GM21737 (cell line): ENCODE measurements around the gene NEUROD2.

Source experiments
- ATAC-seq: cut with Tn5 transposase; IDR thresholded peaks from one replicate; pipeline ENCODE4 v1.9.1; 2021; ENCODE audit warnings: mild to moderate bottlenecking, moderate library complexity; ENCODE audit not compliant: unreplicated experiment

NEUROD2 gene

GRCh38 chr17:39581759-39582085 is 26.0 kb downstream of the NEUROD2 start:
- no peak for ATAC-seq

DNA sequence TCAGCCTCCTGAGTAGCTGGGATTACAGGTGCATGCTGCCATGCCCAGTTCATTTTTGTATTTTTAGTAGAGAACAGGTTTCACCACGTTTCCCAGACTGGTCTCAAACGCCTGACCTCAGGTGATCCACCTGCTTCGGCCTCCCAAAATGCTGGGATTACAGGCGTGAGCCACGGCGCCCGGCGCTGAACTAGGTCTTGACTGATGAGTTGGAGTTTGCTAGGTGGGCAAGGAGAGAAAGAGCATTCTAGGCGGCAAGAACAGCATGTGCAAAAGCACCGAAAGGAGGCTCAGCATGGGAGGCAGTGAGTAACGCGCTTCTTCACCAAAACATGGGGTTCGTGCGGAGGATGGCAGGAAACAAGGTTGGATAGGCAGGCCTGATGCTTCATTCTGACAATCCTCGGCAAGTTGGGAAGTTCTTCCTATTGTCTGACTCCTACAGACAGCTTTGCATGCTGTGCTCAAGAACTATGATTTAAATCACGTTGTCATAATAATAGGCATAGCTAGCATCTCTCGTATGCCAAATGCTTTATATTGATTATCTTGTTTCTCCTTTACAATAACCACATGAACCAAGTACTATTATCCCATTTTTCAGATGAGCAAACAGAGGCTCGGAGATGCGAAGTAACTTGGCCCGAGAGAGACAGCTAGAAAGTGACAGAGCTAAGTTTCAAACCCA is 26.5 kb downstream of the NEUROD2 start:
- no peak for ATAC-seq

DNA sequence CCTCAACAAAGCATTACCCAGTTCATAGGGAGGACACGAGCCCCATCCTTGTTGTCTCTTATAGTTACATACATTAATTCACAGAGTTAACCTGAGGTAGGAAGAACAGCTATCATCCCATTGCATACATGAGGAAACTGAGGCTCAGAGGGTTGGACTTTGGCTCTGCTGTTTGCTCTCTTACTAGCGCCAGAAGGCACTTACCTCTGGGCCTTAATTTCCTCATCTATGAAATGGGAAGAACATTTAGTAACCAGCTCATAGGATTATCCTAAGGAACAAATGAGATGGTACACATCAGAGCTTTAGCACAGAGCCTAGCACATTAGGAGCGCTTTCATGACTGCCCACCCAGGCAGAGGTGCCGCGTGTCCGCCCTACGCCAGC is 27.6 kb downstream of the NEUROD2 start:
- ATAC-seq: no peak

DNA sequence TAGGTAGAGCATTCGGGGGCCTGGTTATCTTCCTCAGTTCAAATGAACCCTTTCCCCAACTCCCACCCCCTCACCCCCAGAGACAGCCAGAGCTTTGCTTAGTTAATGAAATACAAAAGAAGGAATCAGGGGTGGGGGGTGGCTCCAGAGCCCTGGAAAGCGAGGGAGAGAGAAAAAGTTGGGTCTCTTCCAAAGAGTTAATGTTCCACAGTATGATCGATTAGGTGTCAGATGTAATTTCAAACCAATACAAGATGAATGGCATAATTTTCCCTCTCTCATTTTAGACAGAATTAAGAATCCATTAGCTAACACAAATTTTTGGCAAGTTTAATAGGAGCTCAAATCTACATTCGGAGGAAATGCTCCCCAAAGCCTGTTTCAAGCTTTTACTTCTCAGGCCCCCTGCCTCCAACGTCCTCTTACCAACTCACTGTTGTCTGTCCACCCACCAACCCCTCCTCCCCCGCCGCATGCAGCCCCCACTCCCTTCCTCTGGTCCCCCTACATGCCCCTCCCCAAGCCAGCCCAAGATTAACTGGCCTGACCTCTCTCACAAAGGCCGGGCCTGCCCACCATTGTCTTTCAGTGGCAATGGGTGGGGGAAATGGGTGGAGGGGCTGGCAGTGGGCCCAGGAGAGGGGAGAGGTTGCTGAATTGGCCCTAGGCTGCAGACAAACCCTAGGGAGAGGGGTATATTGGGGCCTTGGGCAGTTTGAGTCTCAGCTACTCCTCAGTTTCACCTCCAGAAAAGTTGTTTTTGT is 28.2 kb downstream of the NEUROD2 start:
- no peak for ATAC-seq

DNA sequence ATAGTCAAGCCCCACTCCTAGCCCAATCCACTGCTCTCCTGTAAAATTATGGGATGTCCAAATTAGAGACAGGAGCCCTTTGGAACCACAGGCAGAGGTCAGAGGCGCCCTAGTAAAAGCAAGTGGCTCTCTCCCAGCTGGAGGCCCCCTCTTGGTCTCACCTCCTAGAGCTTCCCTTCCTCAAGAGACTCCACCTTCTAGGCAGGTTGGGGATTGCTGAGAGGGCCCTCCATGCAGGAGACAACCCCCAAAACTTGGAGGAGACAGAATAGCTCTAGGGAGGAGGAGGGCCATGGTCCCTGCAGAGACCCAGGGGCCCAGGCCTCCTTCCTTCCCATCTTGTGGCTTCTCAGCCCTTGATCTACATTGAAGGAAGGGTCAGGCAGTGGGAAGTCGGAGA is 29.4 kb downstream of the NEUROD2 start:
- ATAC-seq: no peak

- no peak for ATAC-seq
Observed at GRCh38 chr17:39576187-39576586, 31.5 kb downstream of the NEUROD2 start.

- no peak for ATAC-seq
Observed at GRCh38 chr17:39573447-39574298, 34.0 kb downstream of the NEUROD2 start.

GRCh38 chr17:39572121-39572520 is 35.6 kb downstream of the NEUROD2 start:
- no peak for ATAC-seq

DNA sequence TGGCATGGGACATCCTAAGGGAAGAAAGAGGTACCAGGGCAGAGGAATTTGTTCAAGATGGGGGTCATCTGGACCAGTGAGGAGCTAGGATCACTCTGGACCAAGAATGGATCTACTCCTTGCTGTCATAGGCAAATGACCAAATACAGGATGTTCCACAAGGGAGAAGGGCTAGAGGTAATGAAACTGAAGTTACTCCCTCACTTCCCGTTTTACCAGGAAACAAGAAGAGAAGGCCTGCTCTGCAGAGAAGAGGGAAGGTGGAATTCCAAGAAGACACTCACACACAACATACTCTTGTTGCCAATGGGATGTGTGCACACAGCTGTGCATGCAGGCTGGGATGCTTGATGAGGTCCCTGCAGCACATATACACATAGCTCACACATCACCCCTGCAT is 38.6 kb downstream of the NEUROD2 start:
- ATAC-seq: no peak

DNA sequence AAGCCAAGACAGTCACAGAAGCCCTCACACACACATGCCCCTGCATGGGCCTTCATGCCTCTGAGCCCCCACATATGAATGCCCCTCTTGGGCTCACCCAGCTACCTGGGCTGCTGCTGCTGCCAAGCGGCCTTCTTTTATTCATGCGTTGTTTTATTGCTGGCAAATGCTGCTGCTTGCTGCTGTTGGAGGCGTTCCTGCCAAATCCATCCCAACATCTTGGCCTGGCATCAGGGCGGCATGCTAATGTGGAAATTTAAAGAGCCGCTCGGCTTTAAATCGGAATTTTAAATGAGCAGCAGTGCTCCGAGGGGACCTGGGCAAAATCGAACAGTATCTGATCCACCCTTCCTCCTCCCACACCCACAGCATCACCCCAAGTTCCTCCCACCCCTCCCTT is 39.0 kb downstream of the NEUROD2 start:
- no peak for ATAC-seq

DNA sequence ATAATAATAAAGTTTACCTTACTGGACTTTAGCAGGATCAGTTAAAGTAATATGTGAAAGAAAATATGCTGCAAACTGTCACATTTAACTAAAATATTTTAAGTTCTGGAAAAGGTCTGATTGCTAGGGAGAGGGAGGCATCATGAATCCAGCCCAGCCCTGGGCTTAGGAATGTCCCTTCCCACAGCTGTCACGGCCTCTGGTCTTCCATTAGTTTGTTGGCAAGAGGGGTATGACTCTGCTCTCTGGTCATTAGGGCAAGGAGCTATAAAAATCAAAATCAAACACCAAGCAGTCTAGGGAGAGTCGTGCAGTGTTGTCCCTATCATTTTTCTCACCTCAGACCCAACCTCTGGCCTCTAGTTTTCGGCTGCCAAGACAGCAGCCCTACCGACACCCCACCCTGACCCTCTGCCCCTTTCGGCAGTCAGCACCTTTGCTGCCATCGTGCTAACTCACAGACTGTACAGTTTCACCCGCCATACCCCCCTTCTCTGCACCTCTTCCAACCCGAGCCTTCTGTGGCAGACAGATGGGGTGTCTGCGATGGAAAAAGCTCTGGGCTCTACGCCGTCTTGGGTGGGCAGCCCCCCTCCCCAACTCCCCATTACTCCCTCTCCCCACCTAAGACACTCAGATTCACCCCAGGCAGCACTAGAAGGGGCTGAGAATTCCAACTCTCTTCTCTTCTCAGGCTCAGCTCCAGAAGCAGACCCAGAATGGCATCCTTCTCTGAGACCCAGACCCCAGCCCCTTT is 41.4 kb downstream of the NEUROD2 start:
- ATAC-seq: no peak

DNA sequence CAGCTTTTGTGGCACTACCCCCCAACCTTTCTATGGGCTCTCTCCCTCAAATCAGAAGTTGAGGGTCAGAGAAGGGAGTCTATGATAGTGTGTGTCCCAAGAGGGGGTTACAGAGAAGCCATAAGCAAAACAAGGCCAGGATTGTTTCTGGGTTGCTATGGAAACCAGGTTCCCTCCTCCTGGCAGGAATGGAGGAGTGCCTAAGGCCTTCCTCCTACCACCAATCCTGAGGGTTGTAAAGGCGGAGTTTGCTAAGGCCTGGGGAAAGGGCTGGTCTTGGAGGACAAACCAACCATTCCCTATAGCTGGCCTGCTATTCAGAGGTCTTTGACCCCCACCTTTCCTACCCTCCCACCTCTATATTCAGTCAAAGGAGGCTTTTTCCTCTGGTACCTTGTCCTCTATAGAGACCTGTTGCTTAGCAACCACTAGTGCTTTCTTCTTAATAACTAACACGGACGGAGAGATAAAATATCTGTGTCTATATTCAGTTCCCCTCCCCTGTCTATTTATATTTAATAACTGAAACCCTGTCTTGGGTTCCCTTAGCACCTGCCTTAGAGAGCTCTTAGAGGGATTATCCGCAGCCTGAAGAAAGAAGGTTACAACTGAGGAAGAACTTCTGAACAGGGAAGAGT is 43.4 kb downstream of the NEUROD2 start:
- no peak for ATAC-seq

GRCh38 chr17:39563476-39563875 is 44.2 kb downstream of the NEUROD2 start:
- ATAC-seq: no peak

- ATAC-seq: no peak
Observed at GRCh38 chr17:39562976-39563375, 44.7 kb downstream of the NEUROD2 start.

DNA sequence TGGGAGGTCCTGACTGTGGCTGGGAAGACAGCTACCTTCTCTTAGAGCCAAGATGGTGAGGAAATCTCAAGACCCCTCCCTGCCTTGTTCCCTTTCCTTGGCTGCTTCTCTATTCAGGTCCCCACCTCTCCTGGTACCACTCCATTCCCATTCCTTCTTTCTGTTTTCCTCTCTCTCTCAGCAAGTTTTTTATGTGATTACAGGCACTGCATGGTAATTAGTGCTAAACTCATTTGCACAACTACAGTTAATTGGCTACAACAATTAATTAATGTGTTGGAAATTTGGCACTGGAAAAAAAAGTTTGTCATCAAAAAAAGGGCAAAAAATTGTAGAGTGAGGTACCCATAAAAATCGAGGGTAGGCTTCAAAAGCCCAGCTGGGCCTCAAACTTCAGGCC is 45.3 kb downstream of the NEUROD2 start:
- ATAC-seq: no peak

- ATAC-seq: no peak
Observed at GRCh38 chr17:39556423-39556822, 51.3 kb downstream of the NEUROD2 start.

DNA sequence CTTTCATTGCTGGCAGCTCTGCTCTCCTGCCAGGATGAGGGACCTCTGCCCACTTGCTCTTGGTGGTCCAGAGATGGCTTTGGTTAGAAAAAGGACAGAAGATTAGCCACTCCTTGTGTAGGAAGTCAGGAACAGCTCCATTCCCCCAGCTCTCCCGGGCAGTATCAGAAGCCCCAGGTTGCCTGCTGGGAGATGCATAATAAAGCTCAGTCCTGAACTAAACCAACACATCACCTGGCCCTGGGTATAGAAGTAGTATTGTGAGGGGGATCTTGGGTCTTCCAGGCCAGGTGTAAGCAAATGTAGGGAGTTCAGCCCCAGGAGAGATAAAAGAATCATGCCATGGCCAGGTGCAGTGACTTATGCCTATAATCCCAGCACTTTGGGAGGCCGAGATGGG is 52.4 kb downstream of the NEUROD2 start:
- no peak for ATAC-seq
